Measurements from ENCODE around the gene ADNP2. TPM values are rescaled to one million over a fixed set of nuclear protein-coding genes. Genes with fewer than 3 reads are reported as not detected.

The ADNP2 gene
- total and polyA plus RNA-seq, 2 donors from 2014 or later, result 6.0 to 21.1 TPM

- Histone ChIP-seq H3K4me3 (ENCODE audit: low read length in 3 of 3) (no peak overlapping the region), H3K9me3 (ENCODE audit: control insufficient read depth in 2 of 3, insufficient read depth in 1 of 3, low read length in 3 of 3) (peaks cover 0 to 5% (median 0%) of the 10 kb centered on the region in 3 donors), H3K27me3 (ENCODE audit: control insufficient read depth, insufficient read depth, low read length) (no peaks in the 10 kb centered on the region), H3K36me3 (ENCODE audit: control insufficient read depth in 2 of 3, insufficient read depth in 3 of 3, low read length in 3 of 3) (no peaks in the 10 kb centered on the region), H3K9ac (ENCODE audit: low read length in 3 of 3) (no peak overlapping the region), H3K4me1 (ENCODE audit: control insufficient read depth in 2 of 3, insufficient read depth in 2 of 3, low read depth in 1 of 3, low read length in 3 of 3) (no peaks in the 10 kb centered on the region), H3K27ac (ENCODE audit: low read depth in 2 of 2, low read length in 2 of 2) (no peak overlapping the region)
- intact Hi-C loops (cut with DNase I), result no loop called here
- TF ChIP-seq CTCF (IDR thresholded peaks at IDR 0.05; ENCODE audit: borderline replicate concordance, extremely low read depth, insufficient read depth), result no peak
- FAIRE-seq (no peak), DNase-seq (no peak)
Observed at GRCh38 chr18:80065705-80066104, 43.4 kb upstream of the ADNP2 start.

GRCh38 chr18:80067321-80067720 is 41.7 kb upstream of the ADNP2 start:
- TF ChIP-seq CTCF (IDR thresholded peaks at IDR 0.05; ENCODE audit: borderline replicate concordance, extremely low read depth, insufficient read depth), result no peak
- Histone ChIP-seq H3K27me3 (ENCODE audit: control insufficient read depth, insufficient read depth, low read length) (no peaks in the 10 kb centered on the region), H3K27ac (ENCODE audit: low read depth in 2 of 2, low read length in 2 of 2) (no peak overlapping the region), H3K9me3 (ENCODE audit: control insufficient read depth in 2 of 3, insufficient read depth in 1 of 3, low read length in 3 of 3) (no peaks in the 10 kb centered on the region), H3K4me3 (ENCODE audit: low read length in 3 of 3) (no peak overlapping the region), H3K9ac (ENCODE audit: low read length in 3 of 3) (no peak overlapping the region), H3K4me1 (ENCODE audit: control insufficient read depth in 2 of 3, insufficient read depth in 2 of 3, low read depth in 1 of 3, low read length in 3 of 3) (no peaks in the 10 kb centered on the region), H3K36me3 (ENCODE audit: control insufficient read depth in 2 of 3, insufficient read depth in 3 of 3, low read length in 3 of 3) (no peaks in the 10 kb centered on the region)
- DNase-seq (no peak), FAIRE-seq (no peak)
- intact Hi-C loops (cut with DNase I), result no loop called here

GRCh38 chr18:80067897-80068296 is 41.2 kb upstream of the ADNP2 start:
- no peak for DNase-seq
- H3K27ac ChIP-seq (ENCODE audit: low read depth in 2 of 2, low read length in 2 of 2), result no peak overlapping the region
- no peaks in the 10 kb centered on the region for H3K9me3 ChIP-seq (ENCODE audit: control insufficient read depth in 2 of 3, insufficient read depth in 1 of 3, low read length in 3 of 3)
- H3K9ac ChIP-seq (ENCODE audit: low read length in 3 of 3), result no peak overlapping the region
- no peak for TF ChIP-seq CTCF (IDR thresholded peaks at IDR 0.05; ENCODE audit: borderline replicate concordance, extremely low read depth, insufficient read depth)
- FAIRE-seq, result no peak
- no peaks in the 10 kb centered on the region for H3K36me3 ChIP-seq (ENCODE audit: control insufficient read depth in 2 of 3, insufficient read depth in 3 of 3, low read length in 3 of 3)
- H3K4me3 ChIP-seq (ENCODE audit: low read length in 3 of 3), result no peak overlapping the region
- H3K4me1 ChIP-seq (ENCODE audit: control insufficient read depth in 2 of 3, insufficient read depth in 2 of 3, low read depth in 1 of 3, low read length in 3 of 3), result no peaks in the 10 kb centered on the region
- H3K27me3 ChIP-seq (ENCODE audit: control insufficient read depth, insufficient read depth, low read length), result no peaks in the 10 kb centered on the region
- intact Hi-C loops (cut with DNase I), result no loop called here

- intact Hi-C loops (cut with DNase I), result no loop called here
- no peak for TF ChIP-seq CTCF (IDR thresholded peaks at IDR 0.05; ENCODE audit: borderline replicate concordance, extremely low read depth, insufficient read depth)
- DNase-seq, result no peak
- Histone ChIP-seq H3K9ac (ENCODE audit: low read length in 3 of 3) (no peak overlapping the region), H3K4me3 (ENCODE audit: low read length in 3 of 3) (no peak overlapping the region), H3K27me3 (ENCODE audit: control insufficient read depth, insufficient read depth, low read length) (no peaks in the 10 kb centered on the region), H3K4me1 (ENCODE audit: control insufficient read depth in 2 of 3, insufficient read depth in 2 of 3, low read depth in 1 of 3, low read length in 3 of 3) (no peaks in the 10 kb centered on the region), H3K36me3 (ENCODE audit: control insufficient read depth in 2 of 3, insufficient read depth in 3 of 3, low read length in 3 of 3) (no peaks in the 10 kb centered on the region), H3K27ac (ENCODE audit: low read depth in 2 of 2, low read length in 2 of 2) (no peak overlapping the region), H3K9me3 (ENCODE audit: control insufficient read depth in 2 of 3, insufficient read depth in 1 of 3, low read length in 3 of 3) (no peaks in the 10 kb centered on the region)
- FAIRE-seq, result no peak
Observed at GRCh38 chr18:80068571-80069272, 40.3 kb upstream of the ADNP2 start.
